Jurkat, Clone E6-1 (cell line): ENCODE results near the gene CABP4. TPM values are rescaled to one million over a fixed set of nuclear protein-coding genes. Genes with fewer than 3 reads are reported as not detected.

Experiments used
- DNase-seq: peaks from one replicate; pipeline ENCODE4 v3.0.0-alpha.2; 2011; ENCODE audit warnings: low read depth, low spot score
- H3K4me3 ChIP-seq: 2 replicates; pipeline ENCODE4 v1.5.1; 2011; ENCODE audit warnings: mild to moderate bottlenecking, low read length, control low read depth, moderate library complexity
- polyA plus RNA-seq: library from polyadenylated mRNA; unstranded; fragments of >200 nt; gene quantifications from one replicate; pipeline ENCODE4 v1.2.1, GENCODE V29; 2012; ENCODE audit warnings: missing spikeins; ENCODE audit not compliant: insufficient read length, insufficient read depth

CABP4 gene
- not detected for polyA plus RNA-seq

GRCh38 chr11:67455054-67455453 is at the start of gene CABP4:
CABP4 (plus strand) TSS chr11:67455354; CDS start chr11:67455424, 70 bp downstream.
- H3K4me3 ChIP-seq, result no peak within 1 kb of the TSS
- DNase-seq, result no peak

- no peak for DNase-seq
- no peak overlapping the region for H3K4me3 ChIP-seq
Observed at GRCh38 chr11:67405688-67406339, 49.3 kb upstream of the CABP4 start.

GRCh38 chr11:67406420-67406968 is 48.7 kb upstream of the CABP4 start:
- DNase-seq, result no peak
- no peak overlapping the region for H3K4me3 ChIP-seq

DNA sequence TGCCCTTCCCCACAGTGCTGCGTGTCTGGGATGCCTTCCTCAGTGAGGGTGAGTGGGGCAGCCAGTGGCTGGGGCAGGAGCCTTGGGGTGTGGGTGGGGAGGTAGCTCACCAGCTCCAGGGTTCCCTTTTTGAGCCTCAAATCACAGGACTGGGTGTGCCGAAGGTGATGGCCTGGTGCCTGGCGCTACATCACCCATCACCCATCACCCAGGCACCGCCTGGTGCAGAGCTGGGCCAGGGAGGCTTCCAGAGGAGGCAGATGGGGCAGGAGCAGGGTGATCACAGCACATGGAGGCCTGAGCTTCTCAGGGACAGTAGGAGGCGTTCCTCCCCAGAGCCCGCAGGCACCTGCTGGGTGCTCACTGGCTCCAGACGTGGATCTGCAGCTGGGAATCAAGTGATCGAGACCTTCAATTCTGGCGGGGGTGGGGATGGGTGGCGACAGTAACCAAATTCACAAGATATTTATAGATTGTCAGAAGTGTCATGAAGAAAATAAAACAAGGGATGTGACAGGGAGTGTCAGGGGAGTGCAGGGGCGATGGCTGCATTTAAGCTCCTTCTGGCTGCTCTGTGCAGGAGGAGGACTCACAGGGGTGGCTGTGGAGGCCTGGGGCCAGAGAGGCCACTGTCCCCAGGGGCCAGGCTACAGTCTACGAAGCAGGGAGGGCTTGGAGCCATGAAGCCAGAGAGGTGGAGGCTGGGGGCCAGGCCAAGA is 48.0 kb upstream of the CABP4 start:
- H3K4me3 ChIP-seq, result no peak overlapping the region
- no peak for DNase-seq

- DNase-seq, result no peak
- H3K4me3 ChIP-seq, result peak overlapping the region; percentile 55; the same call in 1 of the 2 replicates
Observed at GRCh38 chr11:67407688-67408163, 47.4 kb upstream of the CABP4 start.

DNA sequence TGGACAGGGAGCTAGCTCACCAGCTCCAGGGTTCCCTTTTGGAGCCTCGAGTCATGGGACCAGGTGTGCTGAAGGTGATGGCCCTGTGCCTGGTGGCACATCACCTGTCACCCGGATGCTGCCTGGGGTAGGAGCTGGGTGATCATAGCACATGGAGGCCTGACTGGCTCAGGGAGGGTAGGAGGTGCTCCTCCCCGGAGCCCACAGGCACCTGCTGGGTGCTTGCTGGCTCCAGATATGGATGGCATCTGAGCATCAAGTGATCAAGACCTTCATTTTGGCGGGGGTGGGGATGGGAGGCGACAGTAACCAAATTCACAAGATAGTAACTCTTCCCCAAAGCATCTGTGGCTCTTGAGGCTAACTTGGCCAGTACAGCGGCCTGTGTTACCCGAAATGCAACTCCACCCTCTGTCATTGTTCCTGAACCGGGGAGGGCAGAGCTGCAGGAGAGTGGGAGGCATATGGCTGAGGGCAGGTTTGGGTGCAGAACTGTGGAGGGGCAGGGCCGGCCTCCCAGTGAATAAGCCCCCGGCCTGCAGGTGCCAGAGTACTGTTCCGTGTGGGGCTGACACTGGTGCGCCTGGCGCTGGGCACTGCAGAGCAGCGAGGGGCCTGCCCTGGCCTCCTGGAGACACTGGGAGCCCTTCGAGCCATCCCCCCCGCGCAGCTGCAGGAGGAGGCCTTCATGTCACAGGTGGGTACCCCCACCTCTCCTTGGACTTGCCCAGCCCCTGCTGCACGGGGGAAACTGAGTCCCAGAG is 46.5 kb upstream of the CABP4 start:
- DNase-seq, result peak; percentile 60
- peak overlapping the region; percentile 55 for H3K4me3 ChIP-seq

GRCh38 chr11:67409261-67409666 is 45.9 kb upstream of the CABP4 start:
- peak; percentile 96 for DNase-seq

DNA sequence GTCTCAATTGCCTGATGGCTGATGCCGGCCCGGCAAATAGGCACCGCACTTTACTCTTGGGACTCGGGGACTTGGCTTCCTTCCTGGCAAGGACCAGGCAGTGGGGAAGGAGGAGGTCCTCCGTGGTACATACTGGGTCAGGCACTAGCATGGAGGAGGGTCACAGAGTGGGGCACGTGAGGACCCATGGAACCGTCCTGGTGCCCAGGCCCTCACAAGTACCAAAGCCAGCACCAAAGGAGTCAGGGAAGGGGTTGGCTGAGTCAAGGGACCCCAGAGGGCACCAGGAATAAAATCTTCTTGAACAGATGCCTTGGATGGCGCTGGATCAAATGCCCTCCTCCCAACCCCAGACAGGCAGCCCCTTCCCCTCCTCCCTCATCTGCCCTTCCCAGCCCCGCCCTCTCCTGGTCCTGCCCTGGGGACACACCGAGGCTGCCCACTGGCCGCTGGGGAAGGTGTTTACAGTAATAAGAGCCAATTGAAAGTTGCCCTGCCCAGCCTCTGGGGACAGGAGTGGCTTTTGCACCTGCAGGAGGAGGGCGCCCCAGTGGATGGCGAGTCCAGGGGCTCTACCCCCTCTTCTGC is 45.3 kb upstream of the CABP4 start:
- DNase-seq, result no peak
- H3K4me3 ChIP-seq, result peak overlapping the region; percentile 55

More at GRCh38 chr11:67409261-67409666, 45.9 kb upstream of the CABP4 start:
- H3K4me3 ChIP-seq, result peak overlapping the region; percentile 55

GRCh38 chr11:67410369-67410831 is 44.8 kb upstream of the CABP4 start:
- no peak for DNase-seq
- no peak overlapping the region; the same call in 1 of the 2 replicates for H3K4me3 ChIP-seq

GRCh38 chr11:67410984-67411784 is 44.0 kb upstream of the CABP4 start:
- no peak for DNase-seq
- no peak overlapping the region for H3K4me3 ChIP-seq

GRCh38 chr11:67411785-67412152 is 43.4 kb upstream of the CABP4 start:
- H3K4me3 ChIP-seq, result no peak overlapping the region
- DNase-seq, result no peak

DNA sequence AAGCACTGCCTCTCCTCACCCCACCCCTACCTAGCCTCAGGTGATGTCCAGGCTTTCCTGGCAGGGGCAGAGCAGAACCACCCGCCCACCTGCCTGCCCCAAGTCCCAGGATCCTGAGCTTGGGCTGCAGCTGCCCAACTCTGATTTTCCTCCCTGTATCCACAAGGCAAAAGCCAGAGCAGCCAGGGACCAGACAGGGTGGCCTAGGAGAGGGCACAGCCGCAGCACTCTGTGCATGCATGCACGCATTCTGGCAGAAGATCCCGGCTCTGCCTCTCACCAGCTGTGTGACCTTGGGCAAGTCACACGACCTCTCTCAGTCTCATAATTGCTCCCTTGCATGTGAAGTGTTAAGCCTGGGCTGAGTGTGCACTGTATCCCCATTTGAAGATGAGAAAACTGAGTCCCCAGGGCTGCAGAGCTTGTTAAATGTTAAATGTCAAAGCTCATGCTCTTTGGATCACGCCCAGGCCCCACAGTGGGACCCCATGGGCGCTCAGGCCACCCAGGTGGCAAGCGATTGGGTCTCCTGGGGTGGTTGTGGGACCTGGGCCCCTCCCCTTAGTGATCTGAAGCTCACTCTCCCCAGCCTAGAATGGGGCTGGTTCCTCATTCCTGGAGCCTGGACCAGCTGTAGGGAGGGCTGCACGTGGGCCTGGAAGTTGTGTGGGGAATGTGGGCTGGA is 42.5 kb upstream of the CABP4 start:
- H3K4me3 ChIP-seq, result no peak overlapping the region
- DNase-seq, result no peak

- no peak overlapping the region for H3K4me3 ChIP-seq
- DNase-seq, result peak; percentile 54
Observed at GRCh38 chr11:67413266-67413849, 41.8 kb upstream of the CABP4 start.

DNA sequence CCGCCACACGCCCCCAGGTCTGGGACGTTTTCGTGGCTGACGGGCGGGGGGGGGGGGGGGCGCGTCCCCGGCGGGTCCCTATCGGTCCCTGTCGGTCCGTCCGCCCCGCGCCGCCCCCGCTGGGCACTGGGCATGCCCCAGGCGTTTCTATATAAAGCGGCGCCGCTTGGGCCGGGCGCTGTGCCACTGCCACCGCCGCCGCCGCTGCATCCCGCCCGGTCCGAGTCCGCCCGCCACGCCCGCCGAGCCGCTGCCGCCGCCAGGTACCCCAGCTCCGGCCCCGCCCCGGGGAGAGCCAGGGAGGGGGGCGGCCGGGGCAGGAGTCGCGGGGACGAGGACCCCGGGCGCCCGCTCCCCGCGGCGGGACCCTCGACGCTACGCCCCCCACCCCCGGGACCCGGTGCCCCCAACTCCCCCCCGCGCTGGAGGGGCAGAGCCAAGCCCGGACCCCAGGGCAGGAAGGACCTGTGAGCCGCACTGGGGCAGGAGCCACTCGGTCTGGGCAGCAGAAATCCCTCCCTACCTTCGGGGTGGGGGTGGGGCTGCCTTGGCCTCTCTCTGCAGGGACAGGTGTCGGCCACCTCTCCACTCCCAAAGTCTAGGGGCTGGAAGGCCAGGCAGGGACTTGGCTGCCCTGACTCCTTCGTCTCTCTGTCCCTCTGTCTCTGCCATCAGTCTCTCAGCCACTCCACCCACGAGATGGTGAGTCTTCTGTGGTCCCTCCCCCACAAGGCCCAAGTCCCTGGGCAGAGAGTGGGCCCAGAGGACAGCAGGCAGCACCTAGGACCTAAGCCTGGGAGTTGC is 39.5 kb upstream of the CABP4 start, which contains the start of gene CARNS1:
Gene CARNS1, plus strand, starts transcription at position 178 of the 804 bp plus-strand sequence. Its CDS starts 522 bp downstream, at position 700.
- no peak within 1 kb of the TSS for H3K4me3 ChIP-seq
- DNase-seq, result no peak

DNA sequence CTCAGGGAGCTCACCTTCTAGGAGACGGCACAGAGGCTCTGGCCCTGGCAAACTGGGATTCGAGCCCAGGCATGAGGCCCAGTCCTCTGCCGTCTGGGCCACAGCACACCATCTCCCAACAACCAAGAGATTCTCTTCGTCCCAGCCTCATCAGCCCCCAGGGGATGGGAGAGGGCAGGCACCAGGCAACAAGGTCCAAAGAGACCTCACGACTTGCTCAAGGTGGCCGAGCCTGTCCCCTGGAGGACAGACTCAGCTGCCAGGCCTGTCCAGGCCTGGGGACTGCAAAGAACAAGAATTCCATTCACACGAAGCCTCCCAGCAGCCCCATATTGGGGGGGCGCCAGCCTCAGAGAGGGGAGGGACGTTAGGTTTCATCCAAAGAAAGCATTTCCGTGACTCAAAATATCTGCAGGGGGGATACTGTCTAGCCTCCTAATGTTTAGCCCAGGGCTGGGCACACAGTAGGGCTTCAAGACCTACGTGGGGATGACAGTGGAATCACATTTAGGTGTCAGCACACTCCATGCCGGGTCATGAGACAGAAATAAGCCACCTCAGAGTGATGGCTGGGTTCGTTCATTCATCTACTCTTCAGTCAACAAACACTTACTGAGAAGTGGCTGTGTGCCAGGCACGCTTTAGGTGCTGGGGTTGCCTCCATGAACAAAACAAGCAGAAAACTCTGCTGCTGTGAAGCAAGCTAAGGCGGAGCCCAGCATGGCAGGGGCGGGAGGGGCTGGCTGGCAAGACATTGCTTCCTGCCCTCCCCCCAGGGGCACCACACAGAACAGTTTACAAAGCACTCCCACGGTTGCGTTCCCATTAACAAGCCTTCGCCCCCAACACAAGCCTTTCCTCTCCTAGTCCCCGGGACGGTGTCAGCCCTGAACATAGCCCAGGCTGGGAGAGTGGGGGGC is 38.5 kb upstream of the CABP4 start:
- peak overlapping the region; percentile 15 for H3K4me3 ChIP-seq
- DNase-seq, result peak; percentile 87
